ENCODE results near the gene RNF138.
"Not testable (repeated sequence)": the region's sequence is repeated elsewhere in the genome, so short reads cannot be mapped to it uniquely, and the experiment has no call there.

Gene RNF138

DNA sequence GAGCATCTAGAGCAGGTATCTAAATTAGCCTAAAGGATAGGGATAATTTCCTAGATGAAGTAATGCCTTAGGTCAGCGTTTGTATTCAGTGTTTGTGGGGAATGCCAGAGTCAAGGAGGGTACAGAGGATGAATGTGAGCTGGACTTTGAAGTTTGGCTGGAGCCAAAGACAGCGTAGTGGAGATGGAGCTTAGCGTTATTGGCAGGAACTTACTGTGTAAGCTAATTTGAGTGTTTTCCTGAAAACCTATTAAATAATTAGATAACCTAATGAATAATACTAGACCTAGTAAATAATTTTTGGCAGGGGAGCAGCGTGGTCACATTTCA, 4.2 kb downstream of the RNF138 start:
- no peak for DNase-seq (ENCODE audit: low spot score)

DNA sequence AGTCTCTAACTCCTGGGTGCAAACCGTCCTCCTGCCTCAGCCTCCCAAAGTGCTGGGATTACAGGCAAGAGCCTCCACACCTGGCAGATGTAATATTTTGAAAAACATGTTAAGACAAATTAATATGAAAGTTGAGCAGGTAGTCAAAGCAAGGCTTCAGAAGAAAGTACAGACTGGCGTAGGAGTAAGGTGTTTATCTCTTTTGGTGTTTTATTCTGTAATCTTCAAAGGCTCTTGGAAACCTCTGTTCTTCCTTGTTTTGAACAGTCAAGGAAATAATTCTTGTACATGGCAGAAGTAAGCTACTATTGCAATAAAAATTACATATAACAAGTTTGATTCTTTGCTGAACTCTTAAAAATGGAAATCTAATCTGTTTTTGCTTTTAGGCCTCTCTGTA, 5.3 kb downstream of the RNF138 start:
- DNase-seq (ENCODE audit: low spot score), result no peak

DNA sequence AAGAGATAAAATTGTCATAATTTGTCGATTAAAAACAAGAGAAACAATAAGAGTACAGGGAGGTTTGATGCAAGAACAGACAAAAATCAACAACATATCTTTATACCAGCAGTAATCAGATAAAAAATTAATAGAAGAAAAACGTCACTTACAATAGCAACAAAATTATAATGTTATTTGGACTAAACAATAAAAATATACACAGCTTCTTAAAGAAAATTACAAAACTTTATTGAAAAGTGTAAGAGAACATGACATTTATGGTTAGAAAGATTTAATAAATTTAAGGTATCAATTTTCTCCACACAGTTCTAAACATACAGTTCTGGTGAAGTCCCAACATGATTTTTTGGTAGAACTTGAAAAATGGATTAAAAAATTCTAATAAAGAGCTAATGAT, 12.8 kb downstream of the RNF138 start:
- DNase-seq (ENCODE audit: low spot score), result no peak

DNA sequence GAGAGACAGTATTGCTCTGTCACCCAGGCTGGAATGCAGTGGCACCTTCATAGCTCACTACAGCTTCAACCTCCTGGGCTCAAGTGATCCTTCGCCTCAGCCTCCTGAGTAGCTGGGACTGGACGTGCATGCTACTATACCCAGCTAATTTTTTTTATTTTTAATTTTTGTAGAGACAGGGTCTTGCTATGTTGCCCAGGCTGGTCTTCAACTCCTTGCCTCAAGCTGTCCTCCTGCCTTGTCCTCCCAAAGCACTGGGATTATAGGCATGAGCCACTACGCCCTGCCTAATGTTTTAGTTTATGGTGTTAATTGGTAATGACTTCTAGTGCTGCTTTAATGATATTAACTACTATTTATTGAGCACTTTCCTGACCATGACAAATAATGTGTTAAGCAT, 18.3 kb downstream of the RNF138 start:
- no peak for DNase-seq (ENCODE audit: low spot score)

DNA sequence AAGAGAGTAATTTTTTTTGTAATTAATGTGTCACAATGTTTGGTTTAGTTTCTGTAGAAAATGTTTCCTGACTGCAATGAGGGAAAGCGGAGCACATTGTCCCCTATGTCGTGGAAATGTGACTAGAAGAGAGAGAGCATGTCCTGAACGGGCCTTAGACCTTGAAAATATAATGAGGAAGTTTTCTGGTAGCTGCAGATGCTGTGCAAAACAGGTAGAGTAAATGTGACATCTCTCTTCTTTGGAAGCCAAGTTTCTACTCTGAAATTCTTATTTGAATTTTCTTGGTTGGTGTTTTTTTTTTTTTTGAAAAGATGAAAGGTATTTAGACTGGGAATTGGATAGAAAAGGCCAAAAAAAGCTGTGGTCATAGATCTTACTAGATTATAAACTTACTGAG, 20.0 kb downstream of the RNF138 start:
- no peak for DNase-seq (ENCODE audit: low spot score)

DNA sequence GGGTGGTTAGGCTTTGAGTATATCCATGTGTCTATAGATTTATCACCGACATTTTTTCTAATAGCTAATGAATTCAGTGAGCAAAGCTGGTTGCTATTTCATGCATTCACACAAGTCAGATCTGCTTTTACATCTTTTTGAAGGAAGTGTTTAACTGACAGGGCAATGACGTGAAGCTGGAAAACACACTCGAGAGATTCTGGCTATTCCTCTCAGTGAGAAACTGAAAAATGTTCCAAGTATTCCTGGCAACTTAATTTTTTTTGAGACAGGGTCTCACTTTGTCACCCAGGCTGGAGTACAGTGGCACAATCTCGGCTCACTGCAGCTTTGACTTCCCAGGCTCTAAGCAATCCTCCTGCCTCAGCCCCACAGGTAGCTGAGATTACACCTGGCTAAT, 21.2 kb downstream of the RNF138 start:
- no peak for DNase-seq (ENCODE audit: low spot score)

DNA sequence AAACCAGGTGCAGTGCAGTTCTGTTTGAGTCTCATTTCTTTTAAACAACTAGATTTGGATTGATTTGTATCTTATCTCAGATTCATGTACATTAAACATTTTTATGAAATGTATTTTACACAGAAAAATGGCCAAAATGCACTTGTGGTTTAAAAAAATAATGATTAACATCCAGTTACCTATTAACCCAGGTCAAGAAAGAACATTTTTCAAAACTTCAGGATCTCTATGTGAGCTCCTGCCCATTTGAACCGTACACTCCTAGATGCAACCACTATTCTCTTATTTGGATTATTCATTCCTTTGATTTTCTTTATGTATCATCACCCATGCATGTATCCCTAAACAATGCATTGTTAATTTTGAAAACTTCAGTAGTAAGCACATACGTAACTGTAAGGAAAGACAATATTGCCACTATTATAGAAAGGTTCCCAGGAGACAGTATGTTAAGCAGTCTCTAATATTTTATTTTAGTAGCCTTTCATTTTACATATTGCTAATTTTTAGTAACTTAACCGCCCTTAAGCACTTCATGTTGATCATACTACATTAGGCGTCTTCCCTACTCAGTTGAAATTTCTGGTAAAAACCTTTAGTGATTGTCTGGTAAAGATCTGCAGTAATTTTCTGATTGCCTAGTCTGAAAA, 22.7 kb downstream of the RNF138 start:
- DNase-seq (ENCODE audit: low spot score), result no peak

DNA sequence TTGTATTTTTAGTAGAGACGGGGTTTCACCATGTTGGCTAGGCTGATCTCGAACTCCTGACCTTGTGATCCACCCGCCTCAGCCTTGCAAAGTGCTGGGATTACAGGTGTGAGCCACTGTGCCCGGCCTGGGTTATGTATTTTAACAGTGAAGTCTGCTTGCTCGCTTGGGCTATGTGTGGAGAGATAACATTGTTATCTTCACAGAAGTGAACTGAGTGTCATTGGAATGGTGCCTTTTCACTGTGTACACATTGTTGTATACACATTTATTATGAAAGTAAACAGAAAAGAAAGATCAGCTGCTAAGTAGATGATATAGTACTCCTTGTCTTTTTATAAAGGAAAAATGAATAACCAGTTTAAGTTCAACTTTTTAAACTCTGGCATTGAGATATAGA, 30.4 kb downstream of the RNF138 start:
- DNase-seq (ENCODE audit: low spot score), result no peak

DNA sequence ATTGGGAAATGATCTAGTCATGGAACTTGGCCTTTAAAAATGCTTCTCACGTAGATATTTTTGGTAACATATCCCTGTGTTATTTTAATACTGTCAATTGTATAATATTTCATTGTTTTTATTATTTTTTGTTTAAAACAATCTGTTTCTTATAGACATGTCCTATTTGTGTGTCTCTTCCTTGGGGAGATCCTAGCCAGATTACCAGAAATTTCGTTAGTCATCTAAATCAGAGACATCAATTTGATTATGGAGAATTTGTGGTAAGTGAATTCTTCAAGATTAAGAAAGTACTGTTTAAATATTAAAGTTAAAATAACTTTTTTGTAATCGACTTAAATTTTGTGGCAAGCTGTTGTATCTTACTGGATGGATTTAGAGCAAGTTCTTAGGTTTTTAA, 34.9 kb downstream of the RNF138 start:
- no peak for DNase-seq (ENCODE audit: low spot score)

DNA sequence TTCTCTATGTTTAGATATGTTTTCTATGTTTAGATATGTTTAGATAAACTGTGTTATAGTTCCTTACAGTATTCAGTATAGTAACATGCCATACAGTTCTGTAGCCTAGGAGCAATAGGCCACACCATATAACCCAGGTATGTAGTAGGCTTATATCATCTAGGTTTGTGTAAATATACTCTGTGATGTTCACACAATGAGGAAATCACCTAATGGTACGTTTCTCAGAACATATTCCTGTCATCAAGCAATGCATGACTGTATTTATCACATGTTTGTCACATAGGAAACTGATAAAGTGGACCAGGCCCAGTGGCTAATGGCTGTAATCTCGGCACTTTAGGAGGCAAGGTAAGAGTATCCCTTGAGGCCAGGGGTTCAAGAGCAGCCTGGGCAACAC, 44.0 kb downstream of the RNF138 start:
- DNase-seq (ENCODE audit: low spot score), result no peak

DNA sequence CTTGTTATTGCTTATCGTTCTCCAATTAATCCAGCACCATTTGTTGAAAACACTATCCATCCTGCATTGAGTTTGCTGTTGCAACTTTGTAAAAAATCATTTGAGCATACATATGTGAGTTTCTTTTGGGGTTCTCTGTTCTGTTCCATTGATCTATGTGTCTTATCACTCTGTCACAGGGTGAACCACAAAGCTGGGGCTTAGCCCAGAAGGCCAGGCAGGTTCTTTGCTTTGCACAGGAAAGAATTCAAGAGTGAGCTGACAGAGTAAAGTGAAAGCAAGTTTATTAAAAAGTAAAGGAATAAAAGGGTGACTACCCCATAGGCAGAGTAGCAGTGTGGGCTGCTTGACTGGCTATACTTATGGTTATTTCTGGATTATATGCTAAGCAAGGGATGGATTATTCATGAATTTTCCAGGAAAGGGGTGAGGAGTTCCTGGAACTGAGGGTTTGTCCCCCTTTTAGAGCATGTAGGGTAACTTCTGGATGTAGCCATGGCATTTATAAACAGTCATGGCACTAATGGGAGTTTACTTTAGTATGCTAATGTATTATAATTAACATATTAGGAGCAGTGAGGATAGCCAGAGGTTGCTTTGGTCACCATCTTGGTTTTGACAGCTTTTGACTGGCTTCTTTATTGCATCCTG, 46.8 kb downstream of the RNF138 start:
- DNase-seq (ENCODE audit: low spot score), result no peak

DNA sequence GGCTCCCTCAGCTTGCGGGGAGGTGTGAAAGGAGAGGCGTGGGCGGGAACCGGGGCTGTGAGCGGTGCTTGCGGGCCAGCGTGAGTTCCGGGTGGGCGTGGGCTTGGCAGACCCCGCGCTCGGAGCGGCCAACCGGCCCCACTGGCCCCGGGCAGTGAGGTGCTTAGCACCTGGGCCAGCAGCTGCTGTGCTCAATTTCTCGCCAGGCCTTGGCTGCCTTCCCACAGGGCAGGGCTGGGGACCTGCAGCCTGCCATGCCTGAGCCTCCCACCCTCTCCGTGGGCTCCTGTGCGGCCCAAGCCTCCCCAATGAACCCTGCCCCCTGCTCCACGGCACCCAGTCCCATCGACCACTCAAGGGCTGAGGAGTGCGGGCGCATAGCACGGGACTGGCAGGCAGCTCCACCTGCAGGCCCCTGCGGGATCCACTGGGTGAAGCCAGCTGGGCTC, 48.2 kb downstream of the RNF138 start:
- DNase-seq (ENCODE audit: low spot score), result no peak

DNA sequence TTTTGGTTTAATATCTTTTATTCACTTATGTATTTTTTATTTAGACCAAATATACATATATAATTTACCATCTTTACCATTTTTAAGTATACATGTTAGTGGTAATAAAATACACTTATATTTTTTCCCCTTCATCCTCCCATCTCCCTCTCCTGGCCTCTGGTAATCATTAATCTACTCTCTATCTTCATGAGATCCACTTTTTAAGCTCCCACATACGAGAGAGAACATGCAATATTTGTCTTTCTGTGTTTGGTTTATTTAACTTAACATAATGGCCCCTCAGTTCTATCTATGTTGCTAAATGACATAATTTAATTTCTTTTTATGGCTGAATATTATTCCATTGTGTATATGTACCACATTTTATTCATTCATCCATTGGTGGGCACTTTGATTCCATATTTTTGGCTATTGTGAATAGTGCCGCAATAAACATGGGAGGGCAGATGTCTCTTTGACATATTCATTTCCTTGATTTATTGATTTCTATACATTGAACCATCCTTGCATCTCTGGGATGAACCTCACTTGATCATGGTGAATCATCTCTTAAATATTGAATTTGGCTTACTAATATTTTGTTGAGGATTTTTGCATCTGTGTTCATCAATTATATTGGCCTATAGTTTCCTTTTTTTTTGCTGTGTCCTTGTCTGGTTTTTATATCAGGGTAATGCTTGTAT, 56.7 kb downstream of the RNF138 start:
- DNase-seq (ENCODE audit: low spot score), result no peak

DNA sequence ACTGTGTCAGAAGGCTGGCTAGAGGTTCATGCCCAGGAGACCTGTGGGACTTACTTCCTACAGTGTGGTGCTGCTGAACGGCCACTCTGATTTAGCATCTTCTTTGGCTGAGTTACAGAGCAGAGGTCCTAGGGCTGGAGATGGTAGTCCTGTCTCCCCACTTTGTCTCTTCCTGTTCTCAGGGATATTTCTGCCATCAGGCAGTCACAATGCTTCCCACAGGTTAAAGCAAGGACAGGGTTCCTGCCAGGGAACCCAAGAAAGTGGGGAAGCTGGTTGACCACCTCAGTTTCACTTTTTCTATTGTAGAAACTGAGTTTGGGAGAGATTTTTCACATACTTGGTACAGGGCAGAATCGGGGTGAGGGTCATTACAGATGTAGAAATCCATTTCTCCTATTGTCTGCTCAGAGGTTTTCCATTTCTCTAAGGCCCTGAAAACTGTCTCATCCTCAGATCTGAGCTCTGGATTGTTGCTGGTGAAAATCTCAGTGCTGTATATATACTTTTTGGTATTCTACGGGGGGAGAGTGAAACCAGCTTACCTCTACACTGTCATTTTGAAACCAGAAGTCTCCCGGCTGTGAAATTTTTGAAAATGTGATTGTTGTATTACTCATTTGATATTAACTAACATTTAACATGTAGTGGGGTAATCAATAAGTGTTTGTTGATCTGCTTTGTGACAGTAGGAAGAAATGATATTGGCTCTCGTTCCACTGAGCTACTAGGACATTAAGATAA, 61.2 kb downstream of the RNF138 start:
- no peak for DNase-seq (ENCODE audit: low spot score)

DNA sequence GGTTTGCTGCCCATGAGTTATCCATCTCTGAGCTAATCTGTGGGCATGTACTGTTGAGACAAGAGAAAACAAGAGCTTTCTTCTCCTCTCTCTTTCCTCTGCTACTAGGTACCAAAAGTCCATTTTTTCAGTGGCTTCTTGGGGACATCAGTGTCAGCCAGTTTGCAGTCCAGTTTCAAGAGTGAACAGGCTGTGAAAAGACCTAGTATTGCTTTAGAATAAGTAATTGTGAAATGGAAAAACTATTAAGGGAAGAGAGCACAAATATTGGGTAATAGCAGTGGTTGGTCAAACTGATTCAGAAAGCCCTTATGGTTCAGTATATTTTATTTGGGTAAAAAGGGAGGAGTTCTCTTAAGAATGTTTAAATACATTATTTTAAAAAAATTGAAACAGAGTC, 65.2 kb downstream of the RNF138 start:
- DNase-seq (ENCODE audit: low spot score), result no peak

DNA sequence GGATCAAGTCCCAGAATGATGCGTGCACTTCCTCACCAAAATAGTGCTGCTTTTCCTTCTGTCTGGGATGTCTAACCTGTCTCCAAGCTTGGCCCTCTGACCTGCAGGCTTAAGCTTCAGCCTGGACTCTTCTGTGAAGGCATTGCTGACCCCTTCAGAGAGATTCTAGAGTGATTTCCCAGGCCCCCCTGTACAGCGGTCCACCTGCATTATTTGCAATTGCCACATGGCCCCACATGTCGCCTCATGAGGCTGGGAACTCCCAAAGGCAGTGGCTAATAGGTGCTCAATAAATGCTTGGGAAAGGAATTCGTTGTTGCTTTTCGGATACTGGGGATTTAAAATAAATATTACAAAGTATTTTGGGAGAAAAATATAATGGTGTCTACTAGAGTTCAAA, 65.9 kb downstream of the RNF138 start:
- no peak for DNase-seq (ENCODE audit: low spot score)

DNA sequence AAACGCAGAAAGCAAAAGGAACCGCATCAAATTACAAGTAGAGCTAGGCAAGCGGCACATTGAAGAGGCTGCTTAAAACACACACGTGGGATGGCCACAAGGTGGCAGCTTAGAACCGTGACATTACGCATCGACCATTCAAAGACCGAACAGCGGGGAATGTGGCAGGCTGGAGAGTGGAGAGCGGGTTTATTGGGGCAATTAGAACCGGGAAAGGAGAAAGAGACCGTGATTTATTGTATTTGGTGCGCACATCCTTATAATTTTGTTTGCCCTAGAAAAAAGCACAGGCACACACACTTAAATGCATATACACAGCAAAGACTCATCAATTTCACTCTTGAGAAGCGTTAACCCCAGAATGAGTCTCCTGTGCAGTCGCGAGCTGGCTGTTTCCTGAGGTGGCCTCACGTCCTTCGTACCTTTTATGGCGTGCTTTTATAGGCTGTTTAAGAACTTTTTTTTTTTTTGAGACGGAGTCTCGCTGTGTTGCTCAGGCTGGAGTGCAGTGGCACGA, 66.5 kb downstream of the RNF138 start:
- peak; percentile 92 for DNase-seq (ENCODE audit: low spot score)

DNA sequence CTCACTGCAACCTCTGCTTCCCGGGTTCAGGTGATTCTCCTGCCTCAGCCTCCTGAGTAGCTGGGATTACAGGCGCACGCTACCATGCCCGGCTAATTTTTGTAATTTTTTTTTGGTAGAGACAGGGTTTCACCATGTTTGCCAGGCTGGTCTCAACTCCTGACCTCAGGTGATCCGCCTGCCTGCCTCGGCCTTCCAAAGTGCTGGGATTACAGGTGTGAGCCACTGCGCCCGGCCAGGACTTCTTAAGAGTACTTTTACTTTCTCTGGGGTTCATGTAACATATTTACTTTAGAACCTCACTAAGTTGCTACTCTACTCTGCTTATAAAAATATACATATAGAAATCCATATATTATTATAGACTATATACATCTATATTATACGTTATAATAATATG, 67.0 kb downstream of the RNF138 start:
- not testable (repeated sequence) for DNase-seq (ENCODE audit: low spot score)

DNA sequence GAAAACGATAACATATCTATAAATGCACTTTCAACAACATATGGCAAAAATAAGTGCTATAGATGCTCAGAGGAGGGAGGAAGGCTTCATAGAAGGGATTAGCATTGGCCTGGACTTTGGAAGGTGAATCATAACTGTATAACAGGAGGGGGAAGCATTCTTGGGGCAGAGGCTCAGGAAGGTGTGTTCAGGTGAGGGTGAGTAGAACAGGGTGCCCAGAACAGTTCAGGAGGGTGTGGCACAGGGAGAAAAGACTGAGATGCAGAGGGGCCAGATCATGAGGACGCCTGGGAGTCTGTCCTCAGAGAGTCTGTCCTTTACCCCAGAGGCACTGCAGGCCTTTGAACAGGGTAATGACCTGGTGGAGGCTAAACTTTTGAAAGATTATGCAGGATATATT, 68.9 kb downstream of the RNF138 start:
- DNase-seq (ENCODE audit: low spot score), result no peak

DNA sequence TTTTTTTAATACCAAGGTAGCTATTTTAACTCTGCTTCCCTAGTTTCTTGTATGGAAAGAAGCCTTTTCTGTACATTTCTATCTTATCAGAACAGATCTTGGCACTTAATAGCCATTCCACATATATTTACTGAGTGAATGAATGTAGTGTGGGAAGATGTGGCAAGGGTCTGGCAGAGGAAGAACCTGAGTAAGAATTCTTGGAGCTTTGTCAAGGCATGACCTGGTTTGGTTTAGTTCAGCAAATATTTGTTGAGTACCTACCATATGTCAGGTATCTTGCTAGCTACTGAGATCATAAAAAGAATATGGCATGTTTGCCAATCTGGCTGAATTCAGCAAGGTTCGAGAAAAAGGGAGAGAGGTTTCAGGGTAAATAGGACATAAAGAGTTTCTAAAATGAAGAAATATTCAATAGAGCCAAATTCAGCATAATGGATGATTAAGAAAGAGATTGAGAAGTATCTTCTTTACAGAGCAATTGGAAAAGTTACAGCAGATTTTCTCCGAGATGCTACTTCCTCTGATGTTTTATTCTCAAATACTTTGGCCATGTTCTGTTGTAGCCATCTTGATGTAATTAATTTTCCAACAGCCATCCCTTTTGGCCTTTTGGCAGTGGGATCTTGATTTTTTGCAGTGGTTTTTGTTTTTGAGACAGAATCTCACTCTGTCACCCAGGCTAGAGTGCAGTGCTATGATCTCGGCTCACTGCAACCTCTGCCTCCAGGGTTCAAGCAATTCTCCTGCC, 76.5 kb downstream of the RNF138 start:
- no peak for DNase-seq (ENCODE audit: low spot score)

DNA sequence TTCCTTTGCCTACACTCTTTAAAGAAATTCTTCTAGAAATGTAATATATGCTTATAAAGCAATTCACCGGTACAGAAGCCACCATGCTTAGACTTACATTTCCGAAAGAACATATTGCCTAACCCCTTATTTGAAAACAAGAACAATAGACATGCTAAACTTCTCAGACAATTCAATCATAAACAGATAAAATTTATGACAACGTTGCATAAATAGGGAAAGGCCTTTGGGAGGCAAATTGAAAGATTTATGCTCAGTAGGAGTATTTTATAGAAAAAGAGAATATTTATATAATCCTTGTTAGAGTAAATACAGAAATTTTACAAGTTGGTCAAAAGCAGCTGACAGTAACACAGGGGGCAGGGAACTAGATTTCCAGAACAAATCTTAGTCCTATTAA, 82.0 kb downstream of the RNF138 start:
- DNase-seq (ENCODE audit: low spot score), result no peak

DNA sequence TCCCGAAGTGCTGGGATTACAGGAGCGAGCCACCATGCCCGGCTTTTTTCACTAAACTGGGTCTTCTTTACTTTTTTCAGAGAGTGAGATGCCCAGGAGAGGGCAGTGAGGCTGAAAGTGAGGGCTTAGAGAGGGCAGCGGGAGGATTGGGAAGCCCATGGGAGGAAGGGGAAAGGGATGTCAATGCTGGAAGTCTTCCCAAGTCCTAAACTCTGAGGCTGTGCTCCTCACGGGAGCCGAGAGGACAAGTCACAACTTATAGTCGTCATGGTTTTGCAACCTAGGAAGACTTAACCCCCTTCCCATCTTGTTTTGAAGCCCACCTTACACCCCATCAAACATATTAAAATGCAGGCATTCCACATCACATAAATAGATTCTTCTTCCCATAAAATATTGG, 83.0 kb downstream of the RNF138 start:
- no peak for DNase-seq (ENCODE audit: low spot score)

Data from cerebellar cortex (tissue), 1 donor.